Activated CD4-positive, alpha-beta T cell treated with anti-CD3 and anti-CD28 coated beads for 48 hours (primary cell): ENCODE data around the gene EIF3I.
A peak's percentile ranks its signal among the peaks of the same experiment; 100 is the strongest.

Experiments used
- DNase-seq: peaks from one replicate; pipeline ENCODE4 v3.0.0-alpha.2; 2020

EIF3I gene

DNA sequence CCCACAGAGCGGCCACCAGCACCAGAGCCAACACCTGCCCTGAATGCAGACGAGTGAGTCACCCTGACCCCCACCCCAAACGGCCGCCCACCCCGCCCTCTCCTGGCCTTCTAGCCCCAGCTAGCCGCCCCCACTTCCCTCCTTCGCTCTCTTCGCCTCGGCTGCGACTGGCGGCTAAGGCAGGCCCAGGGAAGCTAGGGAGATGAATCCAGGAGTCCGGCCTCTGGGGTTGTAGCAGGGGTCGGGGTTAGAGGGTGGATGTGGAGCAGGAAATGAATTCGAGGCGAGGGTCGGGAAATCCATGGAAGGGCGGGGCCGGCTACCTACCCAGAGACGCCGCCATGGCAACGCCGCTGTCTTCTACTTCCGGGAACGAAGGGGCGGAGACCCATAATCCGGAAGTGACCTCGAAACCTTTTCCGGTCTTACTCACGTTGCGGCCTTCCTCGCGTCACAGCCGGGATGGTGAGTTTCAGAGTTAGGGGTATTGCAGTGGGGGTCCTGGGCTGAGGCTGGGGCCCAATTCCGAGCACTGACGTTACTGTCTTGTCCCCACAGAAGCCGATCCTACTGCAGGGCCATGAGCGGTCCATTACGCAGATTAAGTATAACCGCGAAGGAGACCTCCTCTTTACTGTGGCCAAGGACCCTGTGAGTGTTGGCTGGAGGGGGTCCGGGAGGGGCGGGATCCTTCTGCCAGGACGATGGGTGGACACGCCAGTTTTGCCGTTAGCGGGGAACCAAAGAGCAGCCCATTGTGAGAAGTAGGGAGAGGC lies at the start of gene EIF3I, which contains the start of gene TMEM234:
Gene EIF3I, plus strand, starts transcription at position 428 of the 776 bp plus-strand sequence. Its CDS starts 35 bp downstream, at position 463.
Gene TMEM234, minus strand, starts transcription at position 374 of the 776 bp plus-strand sequence. Its CDS starts 31 bp downstream, at position 343.
- DNase-seq = peak; percentile 93

DNA sequence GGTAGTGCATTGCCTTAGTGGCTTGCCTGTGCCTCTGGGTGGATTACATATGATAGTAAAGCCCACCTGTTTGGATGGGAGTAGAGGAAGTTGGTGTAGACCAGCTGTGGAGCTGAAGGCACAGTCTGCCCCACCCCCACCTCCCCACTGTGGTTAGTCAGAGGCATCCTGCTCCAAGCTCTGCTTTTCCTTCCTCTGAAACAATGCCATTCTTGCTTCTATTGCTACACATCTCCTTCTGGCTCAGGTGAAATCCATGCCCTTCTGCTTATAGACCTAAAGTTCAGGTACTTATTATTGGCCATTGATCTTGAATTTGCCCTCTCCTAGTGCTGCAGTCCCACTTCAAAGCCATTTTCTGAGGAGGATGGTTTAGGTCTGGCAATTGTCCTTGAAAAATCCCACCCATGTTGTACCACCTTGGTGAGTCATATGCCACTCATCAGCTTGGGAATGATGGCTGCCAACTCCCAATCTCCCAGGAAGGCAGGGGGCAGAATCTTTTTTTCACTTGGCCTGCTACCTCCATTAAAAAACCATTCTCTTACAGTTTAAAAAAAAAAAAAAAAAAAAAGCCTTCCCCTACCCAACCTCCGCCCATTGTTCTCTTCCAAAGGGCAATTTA lies 49.5 kb upstream of the EIF3I start:
- no peak for DNase-seq

DNA sequence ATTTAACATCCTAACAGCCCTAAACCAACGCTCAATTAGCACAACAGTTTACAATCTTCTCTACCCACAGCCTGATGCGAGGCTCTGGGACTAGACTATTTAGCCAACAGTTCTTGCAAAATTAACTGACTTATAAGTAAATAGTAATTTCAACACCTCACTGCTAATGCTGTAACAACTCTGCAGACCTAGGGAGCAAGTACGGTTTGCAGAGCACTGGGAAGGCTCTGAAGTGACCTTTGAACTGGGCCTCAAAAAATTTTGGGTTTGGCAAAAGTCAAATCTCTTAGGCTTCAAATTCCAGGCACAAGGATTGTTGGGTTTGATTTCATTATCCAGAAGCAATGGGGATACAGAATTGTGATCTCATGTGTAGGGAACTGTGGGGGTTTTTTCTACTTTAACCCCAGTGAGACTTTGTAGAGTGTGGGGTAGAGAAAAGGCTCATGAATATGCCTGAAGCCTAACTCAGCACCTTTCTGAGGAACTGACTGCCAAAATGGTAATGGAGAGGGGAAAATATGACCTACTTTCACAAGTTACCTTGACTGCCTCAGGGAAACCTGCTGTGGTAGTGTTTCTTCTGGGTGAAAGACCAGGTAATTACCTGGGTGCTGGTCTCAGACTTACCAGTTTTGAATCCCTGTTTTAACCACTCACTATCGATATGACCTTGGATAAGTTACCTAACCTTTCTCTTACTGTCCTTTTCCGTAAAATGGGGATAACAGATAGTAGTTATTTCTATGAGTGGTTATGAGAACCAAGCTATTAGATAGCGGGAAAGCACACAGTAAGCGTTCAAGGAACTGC lies 43.6 kb upstream of the EIF3I start:
- DNase-seq = no peak

GRCh38 chr1:32179193-32179442 lies 43.1 kb upstream of the EIF3I start:
- no peak for DNase-seq

DNA sequence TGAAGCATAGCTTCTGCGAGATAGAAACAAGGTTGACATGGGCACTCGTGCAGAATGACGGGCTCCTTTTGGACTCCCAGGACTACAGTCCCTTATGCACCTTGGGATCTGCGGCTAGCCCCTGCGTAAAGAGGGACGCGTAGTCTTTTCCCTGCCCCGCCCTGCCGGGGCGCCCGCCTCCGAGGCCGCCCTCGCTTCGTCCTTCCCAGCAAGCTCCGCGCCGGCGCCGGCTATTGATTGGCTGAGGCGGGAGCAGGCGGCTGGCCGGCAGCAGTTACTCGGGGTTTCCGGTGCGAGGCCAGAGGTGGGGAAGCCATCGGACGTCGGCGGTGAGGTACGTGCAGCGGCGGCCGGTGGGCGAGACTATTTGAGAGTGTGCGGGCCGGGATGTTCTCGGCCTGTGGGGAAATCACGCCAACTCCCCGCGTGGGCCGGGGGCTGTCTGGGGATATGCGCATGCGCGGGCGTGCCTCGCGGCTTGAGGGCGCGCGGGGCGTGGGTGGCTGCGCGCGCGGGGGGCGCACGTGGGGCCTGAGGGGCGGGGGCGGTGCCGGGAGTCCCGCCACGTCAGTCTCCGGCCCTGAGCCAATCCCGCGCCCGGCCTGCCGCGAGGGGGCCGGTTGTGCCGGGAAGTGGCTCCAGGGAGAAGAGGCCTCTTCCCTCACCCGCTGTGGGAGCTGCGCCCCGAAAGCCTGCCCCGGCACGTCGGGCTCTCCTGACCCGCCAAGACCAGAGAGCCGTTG lies 42.6 kb upstream of the EIF3I start, which contains the start of gene TXLNA:
Gene TXLNA, plus strand, starts transcription at position 233 of the 743 bp plus-strand sequence. CDS start 671 bp downstream, outside the sequence.
- DNase-seq = peak; percentile 94

- peak; percentile 59 for DNase-seq
Measured at GRCh38 chr1:32180186-32181060, 41.8 kb upstream of the EIF3I start.

DNA sequence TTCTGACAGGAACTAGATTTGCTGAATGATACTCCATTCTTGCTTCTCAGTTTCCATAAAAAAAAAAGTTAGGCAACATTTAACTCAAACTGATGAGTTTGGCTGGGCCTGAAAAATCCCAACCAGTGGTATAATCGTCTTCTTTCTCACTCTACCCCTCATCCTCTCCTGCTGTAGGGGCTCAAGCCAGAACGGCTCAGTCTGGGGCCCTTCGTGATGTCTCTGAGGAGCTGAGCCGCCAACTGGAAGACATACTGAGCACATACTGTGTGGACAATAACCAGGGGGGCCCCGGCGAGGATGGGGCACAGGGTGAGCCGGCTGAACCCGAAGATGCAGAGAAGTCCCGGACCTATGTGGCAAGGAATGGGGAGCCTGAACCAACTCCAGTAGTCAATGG lies 41.1 kb upstream of the EIF3I start:
- no peak for DNase-seq

DNA sequence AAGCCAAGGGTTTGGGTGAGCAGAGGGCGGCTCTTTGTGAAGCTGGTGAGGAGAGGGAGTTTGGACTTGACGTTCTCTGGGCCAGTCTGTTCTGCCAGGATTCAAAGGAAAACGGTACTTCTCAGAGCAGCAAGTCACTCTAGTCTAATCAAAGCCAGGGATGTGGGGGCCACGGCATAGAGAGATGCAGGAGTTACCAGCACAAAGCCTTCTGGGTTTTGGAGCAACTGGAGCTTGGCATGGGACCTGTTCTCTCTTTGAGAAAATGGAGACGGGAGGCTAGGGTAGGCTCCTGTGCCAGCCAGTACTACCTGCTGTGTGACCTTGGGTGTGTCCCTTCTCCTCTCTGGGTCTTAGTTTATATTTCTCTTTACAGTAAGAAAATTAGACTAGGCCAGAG lies 40.6 kb upstream of the EIF3I start:
- DNase-seq = no peak

GRCh38 chr1:32182060-32182459 lies 40.1 kb upstream of the EIF3I start:
- no peak for DNase-seq

- DNase-seq = no peak
Measured at GRCh38 chr1:32184650-32185049, 37.6 kb upstream of the EIF3I start.

DNA sequence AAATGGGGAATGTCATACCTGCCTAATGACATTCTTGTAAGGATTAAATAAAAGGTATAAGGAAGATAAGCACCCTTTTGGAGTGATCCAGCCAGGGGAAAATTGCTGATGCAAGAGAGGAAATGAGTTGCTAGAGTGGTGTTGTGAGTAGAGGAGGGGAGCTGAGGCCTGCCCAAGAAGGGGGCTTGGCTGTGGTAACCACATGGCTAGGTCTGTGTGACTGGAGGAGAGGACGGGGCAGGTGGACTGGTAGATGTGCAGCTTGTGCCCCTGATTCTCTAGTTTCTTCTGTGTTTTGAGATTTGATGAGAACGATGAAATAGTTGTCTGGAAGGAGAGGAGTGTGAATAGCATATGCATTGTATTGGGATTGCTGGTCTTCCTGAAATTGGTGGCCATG lies 36.1 kb upstream of the EIF3I start:
- DNase-seq = no peak

- DNase-seq = no peak
Measured at GRCh38 chr1:32186491-32186890, 35.7 kb upstream of the EIF3I start.

GRCh38 chr1:32187850-32188249 lies 34.4 kb upstream of the EIF3I start:
- DNase-seq = no peak

GRCh38 chr1:32192220-32192948 lies 29.8 kb upstream of the EIF3I start:
- DNase-seq = no peak

DNA sequence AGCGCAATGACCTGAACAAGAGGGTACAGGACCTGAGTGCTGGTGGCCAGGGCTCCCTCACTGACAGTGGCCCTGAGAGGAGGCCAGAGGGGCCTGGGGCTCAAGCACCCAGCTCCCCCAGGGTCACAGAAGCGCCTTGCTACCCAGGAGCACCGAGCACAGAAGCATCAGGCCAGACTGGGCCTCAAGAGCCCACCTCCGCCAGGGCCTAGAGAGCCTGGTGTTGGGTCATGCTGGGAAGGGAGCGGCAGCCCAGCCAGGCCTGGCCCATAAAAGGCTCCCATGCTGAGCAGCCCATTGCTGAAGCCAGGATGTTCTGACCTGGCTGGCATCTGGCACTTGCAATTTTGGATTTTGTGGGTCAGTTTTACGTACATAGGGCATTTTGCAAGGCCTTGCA lies 27.2 kb upstream of the EIF3I start:
- no peak for DNase-seq

DNA sequence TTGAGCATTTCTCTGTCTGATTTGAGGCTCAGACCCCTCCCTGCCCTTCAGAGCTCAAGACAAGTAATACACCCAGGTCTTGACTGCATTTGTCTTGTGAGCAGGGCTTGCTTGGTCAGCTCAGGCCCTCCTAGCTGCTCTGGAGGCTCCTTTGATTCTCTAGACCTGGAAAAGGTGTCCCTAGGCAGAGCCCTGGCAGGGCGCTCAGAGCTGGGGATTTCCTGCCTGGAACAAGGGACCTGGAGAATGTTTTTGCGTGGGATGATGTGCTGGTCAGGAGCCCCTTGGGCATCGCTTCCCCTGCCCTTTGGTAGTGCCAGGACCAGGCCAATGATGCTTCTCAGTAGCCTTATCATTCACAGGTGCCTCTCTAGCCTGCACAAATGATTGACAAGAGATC lies 26.7 kb upstream of the EIF3I start:
- DNase-seq = no peak

DNA sequence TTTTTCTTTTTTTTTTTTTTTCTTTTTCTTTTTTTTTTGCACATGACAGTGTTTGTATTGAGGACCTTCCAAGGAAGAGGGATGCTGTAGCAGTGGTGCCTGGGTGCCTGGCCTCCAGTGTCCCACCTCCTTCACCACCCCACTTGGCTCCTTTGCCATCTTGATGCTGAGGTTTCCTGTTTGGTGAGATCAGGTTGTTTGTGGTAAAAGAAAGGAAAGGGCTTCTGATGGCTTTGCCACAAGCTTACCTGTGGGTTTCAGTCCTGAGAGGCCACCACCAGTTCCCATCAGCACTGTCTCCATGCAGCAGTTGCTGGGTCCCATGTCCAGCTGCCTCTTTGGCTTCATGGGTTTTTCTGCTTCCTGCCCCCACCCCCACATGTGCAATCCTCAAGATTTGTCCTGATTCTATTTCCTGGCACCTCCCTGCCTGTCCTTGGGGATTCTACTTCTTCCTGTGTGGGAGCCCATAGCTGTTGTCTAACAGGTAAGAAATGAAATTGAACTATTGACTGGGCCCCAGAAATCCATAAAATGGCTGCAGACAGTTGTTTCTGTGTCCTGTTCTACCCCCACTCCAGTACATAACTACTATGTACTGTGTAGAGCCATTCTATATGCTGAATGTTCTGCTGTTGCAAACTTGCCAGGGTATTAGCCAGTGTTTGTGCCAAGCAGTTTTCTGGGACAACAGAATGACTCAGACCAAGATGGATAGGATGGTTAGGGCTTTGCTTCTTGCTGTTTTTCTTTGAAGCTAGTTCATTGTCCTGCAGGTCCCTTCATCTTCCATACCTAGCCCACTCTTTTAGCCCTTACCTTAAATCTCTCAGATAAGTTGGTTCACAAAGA lies 26.0 kb upstream of the EIF3I start:
- no peak for DNase-seq

DNA sequence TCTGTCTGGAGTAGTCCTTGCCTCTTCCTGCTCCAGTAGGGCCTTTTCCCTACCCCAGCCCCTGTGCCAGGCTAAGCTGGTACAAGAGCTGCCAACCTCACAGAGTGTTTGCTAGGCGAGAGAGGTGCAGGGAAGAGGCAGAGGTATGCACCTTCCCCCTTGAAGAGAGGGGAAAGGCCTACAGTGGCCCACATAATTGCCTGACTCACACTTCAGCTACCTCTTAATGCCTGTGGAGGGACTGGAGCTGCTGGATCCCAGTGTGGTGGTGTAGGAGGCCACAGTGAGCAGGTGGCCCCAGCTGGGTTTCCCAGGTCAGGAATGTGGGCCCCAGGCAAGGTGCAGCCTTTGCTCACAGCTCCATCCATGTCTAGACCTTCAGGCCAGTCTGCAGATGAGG lies 25.1 kb upstream of the EIF3I start:
- DNase-seq = no peak

GRCh38 chr1:32197837-32198236 lies 24.4 kb upstream of the EIF3I start:
- DNase-seq = no peak
